NOMO-1 treated with dmso at 0.1 percent for 144 hours (cell line): ENCODE data around the gene HEXA.

Source experiments
- DNase-seq: peaks from one replicate; lab custom pipeline; 2025; ENCODE audit not compliant: unreplicated experiment; lab: John Stamatoyannopoulos, UW

The HEXA gene

DNA sequence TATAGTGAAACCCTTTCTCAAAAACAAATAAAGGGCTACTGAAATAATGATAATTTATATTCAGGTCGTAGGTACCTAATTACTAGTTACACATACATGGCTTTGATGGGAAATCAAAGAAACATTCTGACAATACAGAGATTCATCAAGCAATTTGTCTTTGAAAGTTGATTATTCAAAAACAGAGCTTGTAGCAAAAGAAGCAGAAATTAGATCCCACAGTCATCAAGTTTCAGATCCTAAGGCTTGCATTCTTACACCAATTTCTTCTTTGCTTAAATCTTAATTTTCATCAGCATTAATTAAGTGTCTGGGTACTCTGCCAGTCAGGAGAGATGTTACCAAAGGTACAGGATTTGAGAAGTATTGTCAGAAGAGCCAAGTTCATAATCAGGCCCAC is 1.5 kb upstream of the HEXA start:
- no peak for DNase-seq

DNA sequence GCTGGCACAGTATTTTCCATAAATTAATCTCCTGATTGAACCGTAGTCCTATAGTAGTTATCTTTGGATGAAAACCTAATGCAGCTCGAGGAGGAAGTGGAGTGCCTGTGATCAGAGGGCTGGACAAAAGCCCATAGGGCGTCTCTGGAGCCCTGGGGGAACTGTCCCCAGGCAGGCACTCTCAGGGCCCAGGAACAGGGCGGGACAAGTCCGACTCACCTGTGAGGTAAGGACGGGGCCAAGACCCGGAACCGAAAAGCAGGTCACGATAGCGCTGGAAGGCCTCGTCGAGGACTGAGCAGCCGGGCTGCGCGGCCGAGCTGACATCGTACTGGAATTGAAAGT is 341 bp downstream of the HEXA start:
- no peak for DNase-seq

DNA sequence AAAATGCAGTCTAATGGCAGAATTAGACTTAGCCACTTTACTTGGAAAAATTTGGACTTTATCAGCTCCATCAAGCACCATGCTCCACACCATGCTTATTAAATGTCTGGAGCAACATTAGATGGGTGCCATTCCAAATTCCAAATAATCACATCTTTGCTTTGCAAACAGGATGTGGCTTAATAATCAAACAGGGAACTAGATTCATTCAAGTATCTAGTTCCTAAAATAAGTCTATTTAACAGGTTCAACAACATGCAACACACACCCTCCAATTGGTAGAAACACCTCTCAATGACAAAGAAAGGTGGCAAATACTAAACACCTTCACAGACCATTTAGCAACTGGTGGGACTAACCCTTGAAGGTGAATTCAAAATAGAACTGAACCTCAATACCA is 3.5 kb downstream of the HEXA start:
- DNase-seq, result no peak

DNA sequence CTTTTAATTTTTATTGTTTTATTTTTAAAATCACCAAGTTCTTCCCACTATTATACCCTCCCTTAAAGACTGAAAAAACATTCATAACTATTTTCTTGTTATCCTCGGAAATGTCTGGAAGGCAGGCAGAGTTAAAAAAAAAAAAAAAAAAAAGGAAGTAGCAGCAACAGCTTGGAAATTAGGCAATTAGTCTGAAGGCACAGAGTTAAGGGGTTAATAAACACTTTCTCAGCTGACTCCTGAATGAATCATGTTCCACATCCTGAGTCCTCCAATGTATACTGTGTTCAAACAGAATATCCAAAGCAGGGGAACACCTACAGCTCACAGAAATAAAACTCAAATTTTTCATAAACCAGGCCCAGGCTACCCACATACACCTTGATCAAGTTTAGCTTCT is 5.8 kb downstream of the HEXA start:
- DNase-seq, result peak; percentile 56

DNA sequence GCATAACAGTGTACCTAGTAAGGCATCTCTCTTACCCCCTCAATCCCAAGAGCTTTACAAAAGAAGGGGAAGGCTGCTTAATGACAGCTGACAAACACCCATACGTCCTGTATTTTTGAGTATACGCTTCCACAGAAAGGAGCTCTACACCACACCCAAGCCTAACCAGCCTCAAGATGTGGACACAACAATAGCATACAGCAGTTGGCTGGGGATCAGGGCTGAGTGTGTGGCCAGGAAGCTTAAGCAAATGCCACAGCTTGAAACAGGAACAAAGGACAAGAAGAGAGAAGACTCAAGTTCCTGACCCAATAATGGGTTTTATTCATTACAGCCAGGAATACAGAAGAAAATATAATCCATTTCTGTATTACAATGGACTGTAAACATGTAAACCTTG is 6.9 kb downstream of the HEXA start:
- peak; percentile 70 for DNase-seq

DNA sequence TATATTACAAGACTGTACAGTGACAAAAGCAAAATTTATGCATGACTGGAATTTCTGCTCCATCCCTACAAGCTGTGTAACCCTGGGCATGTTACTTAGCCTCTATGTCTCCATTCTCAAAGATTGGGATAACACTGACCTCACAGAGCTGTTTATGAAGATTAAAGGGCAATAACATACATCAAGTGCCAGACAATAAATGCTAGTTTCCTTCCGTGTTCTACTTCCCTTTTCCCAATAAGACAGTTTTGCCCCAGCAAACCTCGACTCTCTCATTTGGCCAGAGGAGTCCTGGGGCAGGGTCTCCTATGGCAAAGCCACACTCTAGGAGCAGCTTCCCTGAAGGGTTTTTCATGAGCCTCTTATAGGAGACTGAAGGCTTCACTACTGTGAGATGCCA is 7.5 kb downstream of the HEXA start:
- peak; percentile 39 for DNase-seq

DNA sequence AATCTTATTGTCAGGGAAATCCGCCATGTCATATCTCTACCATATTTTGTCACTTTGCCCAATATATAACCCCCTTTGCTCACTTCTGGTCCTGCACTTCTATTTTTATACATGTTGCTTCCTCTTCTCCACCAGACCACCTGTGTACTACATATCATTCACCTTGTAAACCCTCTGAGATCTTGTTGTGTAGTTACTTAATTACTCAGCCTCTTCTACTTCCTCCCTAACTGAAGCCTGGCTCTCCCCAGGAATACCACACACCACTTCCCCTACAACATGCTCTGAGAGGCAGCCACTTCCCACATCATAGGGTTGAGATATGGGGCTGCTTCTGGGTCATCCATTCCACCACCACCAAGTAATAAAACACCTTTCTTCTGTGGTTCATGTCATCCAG is 10.0 kb downstream of the HEXA start:
- peak; percentile 85 for DNase-seq

DNA sequence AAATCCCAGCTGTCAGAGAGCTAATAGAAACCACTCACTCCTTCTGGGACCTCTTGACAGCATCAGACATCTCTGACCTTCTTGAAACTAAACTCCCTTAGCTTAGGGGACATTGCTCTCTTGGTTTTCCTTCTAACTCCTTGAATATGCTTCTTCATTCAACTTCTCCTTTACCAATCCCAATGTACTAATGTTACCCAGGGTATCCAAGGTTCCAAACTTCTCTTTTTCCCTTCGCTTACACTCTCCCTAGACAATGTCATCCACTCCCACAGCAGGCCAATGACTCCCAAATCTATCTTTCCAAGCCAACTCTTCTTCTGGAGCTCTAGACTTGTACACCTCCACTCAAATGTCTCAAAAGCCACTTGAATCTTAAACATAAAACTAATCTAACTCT is 14.6 kb downstream of the HEXA start:
- DNase-seq, result no peak

DNA sequence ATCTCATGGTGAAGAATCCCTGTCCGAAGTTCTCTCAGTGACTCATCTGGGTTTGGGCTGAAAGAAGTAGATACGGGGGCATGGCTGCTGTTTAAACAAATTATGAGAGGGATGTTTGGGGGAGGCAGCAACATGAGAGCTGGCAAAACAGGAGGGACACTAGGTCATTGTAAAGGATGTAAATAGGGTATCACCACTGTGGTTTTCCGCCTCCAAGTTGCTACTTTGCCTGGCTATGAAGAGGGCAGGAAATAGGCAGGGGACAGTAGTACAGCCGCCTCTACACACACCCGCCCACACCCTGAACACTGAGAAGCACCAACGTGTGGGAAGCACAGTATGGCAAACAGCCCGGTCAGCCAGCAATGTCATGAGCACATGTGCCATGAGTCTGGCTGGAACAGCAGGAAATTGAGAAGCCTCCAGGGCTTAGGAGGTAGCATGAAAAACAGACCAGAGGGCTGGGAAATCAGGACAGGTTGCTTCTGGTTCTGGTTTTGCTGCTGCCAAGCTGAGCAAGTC is 17.1 kb downstream of the HEXA start:
- DNase-seq, result no peak

DNA sequence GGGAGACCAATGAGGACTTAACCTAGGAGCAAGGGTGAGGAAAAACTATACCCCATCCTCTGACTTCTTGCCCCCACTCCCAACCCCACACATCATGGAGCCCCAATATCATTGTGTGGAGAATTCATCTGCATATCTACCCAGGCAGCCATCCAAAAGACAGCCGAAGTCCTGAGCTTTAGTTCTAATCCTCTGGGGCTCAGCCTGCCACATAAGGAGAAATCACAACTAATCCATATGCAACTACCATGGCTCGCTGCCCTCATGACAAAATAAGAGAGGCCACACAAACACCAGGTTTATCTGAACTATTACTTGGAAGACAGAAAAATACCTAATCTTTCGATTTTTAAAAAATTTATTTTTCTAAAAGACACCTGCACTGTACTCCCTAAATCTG is 17.7 kb downstream of the HEXA start:
- no peak for DNase-seq

DNA sequence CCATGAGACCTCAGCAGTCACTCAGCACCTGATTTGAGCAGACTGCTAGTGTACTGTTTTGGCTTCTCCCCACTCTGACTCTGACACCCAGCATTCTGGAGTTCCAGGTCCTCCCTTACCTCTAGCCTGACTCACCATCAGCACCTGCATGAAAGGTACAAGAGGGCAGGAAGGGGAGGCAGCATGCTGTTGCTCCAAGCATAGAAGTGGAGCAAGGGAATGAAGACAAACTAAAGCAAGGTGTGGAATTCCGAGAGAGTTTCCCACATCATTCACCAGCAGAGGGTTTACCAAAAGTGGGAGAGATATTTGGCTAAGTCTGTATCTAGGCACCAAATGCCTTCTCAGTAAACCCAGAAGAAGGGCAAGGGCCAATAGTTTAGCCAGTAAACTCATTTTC is 21.3 kb downstream of the HEXA start:
- no peak for DNase-seq

DNA sequence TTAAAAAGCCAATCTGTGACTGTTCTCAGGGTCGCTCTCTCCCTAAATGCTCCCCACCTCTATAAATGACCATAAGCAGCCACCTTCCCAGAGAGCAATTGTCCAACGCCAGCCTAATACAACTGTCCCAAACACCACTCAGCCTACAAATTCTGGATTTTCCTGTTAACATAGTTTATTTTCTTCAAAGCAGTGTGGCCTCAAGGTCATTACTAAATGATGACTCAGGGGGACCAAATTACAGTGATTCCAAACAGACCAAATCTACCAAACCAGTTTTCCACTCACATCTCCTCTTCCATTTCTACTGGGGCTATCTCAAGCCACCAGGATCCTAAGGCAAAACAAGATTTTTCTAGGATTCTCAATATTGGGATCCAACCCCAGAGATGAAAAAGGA is 22.5 kb downstream of the HEXA start:
- no peak for DNase-seq

DNA sequence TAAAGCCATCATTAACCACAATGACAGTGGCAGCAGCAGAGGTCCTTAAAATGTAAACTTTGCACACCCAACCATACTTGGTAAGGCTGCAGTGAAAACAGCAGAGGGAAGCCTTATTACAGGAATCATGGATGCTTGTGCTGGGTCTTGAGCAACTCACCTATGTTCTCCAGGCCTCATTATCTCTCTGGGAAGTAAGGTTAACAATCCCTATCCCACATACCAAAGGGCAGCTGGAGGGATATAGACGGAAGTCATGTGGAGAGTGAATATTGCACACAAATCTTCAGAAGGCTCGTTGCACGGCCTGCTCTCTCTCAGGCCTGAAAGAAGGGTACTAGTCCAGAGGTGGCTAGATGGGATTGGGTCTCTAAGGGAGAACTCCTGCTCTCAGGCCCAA is 30.0 kb downstream of the HEXA start:
- DNase-seq, result no peak

DNA sequence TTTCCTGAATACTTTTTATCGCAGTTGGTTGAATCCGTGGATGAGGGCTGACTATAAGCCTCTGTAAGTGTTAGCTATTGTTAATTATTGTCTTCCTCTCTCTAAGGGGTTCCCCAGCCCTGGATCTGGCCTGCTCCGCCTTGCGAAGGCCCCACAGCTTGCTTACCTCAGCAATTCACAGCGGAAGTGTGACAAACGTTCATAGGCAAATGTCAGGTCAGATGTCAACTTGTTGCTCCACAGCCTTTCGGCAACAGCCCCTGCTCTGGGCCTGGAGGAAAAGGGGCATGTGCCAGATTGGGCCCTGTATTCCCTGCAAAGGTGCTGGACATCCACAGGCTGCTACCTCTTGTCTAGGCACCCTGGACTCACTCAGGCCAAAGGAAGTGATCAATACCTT is 30.5 kb downstream of the HEXA start:
- no peak for DNase-seq

DNA sequence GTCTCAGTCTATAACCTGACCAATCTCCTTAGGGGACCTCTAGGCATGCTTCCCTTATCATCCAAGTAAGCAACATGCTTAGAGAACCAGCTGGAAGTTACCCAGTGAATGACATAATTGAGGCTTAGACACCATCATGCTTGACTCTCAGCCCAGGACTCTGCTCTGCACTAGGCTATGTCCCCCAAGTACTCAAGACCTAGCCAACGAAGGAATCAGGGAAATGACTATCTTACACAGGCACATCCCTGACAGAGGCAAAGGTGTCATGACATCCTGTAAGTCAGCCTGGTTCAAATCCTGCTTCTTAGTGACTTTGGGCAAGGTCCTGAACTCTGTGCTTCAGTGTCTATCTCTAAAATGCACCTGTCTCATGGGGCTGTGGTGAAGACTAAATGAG is 31.2 kb downstream of the HEXA start:
- no peak for DNase-seq

DNA sequence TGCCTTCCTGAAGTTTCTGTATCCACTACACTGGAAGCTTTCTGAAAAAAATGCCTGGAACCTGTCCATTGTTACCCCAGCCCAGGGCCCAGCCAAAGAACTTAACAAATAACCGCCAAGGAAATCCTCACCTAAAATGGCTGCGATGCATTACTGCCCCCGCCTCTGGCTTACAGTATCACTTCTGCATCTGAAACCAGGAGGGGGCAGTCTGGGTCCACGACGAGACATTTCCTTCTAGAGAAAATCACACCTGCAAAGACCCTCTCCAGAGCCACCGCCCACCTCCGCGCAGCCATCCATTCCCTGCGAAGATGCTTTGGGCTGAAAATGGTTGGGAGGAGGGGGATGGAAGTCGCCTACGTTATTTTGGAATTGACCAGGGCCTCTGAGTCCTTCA is 33.4 kb downstream of the HEXA start:
- DNase-seq, result no peak

DNA sequence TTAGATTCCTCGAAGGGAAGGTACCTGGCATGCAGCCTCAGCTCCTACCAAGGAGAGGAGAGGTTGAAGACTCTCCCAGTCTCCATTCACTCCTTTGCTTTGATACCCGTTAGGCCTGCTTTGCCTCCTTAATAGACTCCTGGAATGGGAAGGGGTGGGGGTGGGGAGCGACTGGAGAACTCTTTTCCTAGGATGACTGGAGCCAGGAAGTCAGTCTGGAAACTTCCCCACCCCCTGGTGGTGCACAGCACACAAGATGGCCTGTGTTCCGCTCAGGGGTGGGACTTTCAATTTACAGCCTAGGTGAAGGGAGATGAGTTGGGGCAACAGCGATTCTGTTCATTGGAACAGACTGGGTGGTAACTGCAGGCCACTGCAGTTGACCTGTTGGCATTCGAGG is 34.5 kb downstream of the HEXA start:
- no peak for DNase-seq

DNA sequence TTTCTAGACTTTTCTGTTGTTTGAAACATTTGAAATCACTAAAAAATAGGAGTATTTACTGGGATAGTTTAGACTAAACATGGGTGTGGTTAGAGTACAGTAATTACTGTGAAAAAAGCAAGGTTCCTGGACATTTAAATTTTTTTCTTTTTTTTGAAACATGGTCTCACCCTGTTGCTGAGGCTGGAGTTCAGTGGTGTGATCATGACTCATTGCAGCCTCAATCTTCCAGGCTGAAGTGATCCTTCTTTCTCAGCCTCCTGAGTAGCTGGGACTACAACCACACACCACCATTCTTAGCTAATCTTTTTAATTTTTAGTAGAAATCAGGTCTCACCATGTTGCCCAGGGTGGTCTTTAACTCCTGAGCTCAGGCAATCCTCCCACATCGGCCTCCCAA is 35.4 kb downstream of the HEXA start:
- DNase-seq, result no peak

DNA sequence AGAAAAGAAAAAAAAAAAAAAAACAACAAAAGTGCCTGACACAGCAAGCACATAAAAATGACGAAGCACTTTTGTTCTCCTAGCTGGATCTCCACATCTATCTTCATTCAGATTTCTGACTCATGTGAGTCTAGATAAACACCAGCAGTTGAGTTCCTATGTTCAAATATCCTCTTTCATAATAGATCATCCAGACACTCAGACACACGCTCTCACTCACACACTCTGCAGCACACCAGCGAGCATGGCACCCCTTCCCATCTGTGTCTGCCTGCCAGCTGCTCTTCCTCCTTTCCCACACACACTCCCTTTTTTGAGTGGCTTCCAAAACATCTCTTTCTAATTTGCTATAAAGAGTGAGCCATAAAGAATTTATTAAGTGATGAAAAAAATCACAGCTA is 36.0 kb downstream of the HEXA start:
- DNase-seq, result no peak

DNA sequence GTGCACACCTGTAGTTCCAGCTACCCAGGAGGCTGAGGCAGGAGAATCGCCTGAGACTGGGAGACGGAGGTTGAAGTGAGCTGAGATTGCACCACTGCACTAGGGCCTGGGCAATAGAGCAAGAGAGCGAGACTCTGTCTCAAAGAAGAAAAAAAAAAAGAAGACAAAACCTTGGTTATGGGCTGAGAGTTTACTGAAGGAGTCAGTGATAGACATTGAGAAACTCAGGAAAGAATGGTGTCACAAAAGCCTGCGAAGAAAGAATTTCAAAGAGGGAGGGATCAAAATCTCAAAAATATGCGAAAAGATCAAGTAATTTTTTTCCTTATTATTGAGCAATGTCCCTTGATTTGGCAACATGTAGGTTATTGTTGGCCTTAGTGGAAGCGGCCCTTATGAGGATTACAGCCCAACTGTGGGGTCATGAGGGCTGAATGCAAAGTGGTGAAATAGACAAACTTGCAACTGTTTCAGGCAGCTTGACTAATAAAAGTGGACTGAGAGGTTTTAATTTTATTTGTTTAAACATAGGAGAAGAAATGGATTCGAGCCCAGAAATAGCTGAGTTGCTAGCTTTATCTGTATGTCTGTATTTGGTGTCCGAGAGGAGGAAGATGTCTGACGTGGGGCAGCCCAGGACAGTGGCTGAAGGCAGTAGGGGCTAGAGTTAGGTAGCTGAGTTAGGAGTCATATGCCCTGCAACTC is 37.0 kb downstream of the HEXA start:
- no peak for DNase-seq

DNA sequence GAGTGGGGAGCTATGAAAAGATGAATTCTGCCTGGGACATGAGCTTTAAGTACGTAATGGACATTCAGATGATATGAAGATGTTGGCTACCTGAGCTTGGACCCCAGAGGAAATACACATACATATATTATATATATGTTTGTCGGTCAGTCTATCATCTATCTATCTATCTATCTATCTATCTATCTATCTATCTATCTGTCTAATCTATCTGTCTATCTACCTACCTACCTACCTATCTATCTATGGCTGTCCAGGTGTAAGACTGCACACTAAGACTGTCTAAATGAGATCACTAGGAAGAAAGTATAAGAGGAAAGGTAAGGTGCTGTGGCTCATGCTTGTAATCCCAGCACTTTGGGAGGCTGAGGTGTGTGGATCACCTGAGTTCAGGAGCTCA is 37.7 kb downstream of the HEXA start:
- no peak for DNase-seq

DNA sequence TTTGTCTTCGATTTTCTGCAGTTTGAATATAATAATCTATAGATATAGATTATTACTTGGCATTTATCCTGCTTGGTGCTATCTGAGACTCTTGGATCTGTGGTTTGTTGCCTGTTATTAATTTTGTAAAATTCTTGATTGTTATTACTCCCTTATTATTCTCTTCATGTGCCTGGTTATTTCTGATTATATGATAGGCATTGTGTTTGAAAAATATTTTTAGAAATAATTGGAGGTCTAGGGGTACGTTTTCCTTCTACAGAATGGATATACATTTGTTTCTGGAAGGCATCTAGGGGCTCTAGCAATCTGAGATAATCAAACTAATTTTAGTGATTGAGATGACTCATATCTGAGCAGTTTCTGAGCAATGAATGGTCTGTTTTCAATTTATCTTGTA is 41.0 kb downstream of the HEXA start:
- DNase-seq, result no peak

DNA sequence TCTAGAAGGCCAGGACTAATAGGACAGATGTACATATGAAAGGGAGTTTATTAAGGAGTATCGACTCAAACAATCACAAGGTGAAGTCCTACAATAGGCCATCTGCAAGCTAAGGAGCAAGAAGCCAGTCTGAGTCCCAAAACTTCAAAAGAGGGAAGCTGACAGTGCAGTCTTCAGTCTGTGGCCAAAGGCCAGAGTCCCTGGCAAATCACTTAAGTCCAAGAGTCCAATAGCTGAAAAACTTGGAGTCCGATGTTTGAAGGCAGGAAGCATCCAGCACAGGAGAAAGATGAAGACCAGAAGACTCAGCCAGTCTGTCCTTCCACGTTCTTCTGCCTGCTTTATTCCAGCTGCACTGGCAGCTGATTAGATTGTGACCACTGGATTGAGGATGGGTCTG is 44.8 kb downstream of the HEXA start:
- DNase-seq, result no peak

DNA sequence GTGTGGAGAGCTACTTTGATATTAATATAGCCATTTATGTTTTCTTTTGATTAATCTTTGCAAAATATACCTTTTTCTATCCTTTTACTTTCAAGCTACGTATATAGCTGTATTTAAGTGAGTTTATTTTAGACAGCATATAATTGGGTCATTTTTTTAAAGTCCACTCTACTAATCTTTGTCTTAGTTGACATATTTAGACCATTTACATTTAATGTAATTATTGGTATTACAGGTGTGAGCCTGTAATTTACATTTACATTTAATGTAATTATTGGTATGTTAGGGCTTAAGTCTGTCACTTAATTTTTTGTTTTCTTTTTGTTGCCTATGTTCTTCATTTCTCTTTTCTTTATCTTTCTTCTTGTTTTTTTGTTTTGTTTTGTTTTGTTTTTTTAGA is 52.1 kb downstream of the HEXA start:
- no peak for DNase-seq
